Activated CD4-positive, alpha-beta memory T cell treated with anti-CD3 and anti-CD28 coated beads, Interleukin-2, amount 10 ng/mL, durations not matched to agents 7 days and 5 days (primary cell): ENCODE data around the gene IL15RA. TPM values are rescaled to one million over a fixed set of nuclear protein-coding genes. Genes with fewer than 3 reads are reported as not detected.
"Not testable (repeated sequence)": the region's sequence is repeated elsewhere in the genome, so short reads cannot be mapped to it uniquely, and the experiment has no call there.

Experiments
- CTCF ChIA-PET: fragments of 350-600 bp; sonication (Branson Sonifier 250); formaldehyde crosslinking; loops from one replicate; lab custom pipeline; 2021; ENCODE audit warnings: antibody characterized with exemption, inconsistent platforms; lab: Charles Lee
- POLR2A ChIA-PET: fragments of 350-600 bp; sonication (Branson Sonifier 250); formaldehyde crosslinking; loops from one replicate; lab custom pipeline; 2021; ENCODE audit warnings: antibody characterized with exemption; lab: Charles Lee
- DNase-seq: peaks from one replicate; pipeline ENCODE4 v3.0.0-alpha.2; 2020
- H3K27ac Mint-ChIP-seq: one replicate; pipeline ENCODE4 v1.8.0; 2021; ENCODE audit warnings: mild to moderate bottlenecking, mixed read lengths
- H3K27me3 Mint-ChIP-seq: one replicate; pipeline ENCODE4 v1.8.0; 2021; ENCODE audit warnings: mixed read lengths
- H3K36me3 Mint-ChIP-seq: one replicate; pipeline ENCODE4 v1.8.0; 2021; ENCODE audit warnings: low read depth, mixed read lengths
- H3K4me1 Mint-ChIP-seq: one replicate; pipeline ENCODE4 v1.8.0; 2021; ENCODE audit warnings: mixed read lengths
- H3K4me3 Mint-ChIP-seq: one replicate; pipeline ENCODE4 v1.8.0; 2021; ENCODE audit warnings: mild to moderate bottlenecking, mixed read lengths
- H3K9me3 Mint-ChIP-seq: one replicate; pipeline ENCODE4 v1.8.0; 2021; ENCODE audit warnings: mixed read lengths
- total RNA-seq, 2 experiments: library from RNA; stranded (reverse); gene quantifications; one replicate each; pipeline ENCODE4 v1.2.3, GENCODE V29; 2021

Gene IL15RA
- total RNA-seq, 2 experiments from 2014 or later = 22.1 to 24.5 TPM

- no peaks in the 10 kb centered on the region for H3K4me1 Mint-ChIP-seq
- no peak overlapping the region for H3K27ac Mint-ChIP-seq
- ChIA-PET CTCF (interaction anchor here (0.7 kb wide), 1 partner anchor 162 kb away, joined by 3 read pairs; no protein-coding TSS in a partner anchor), POLR2A (no interaction called here)
- H3K36me3 Mint-ChIP-seq = peaks cover 72% of the 10 kb centered on the region
- DNase-seq = no peak
- H3K27me3 Mint-ChIP-seq = no peaks in the 10 kb centered on the region
- no peaks in the 10 kb centered on the region for H3K9me3 Mint-ChIP-seq
- no peak overlapping the region for H3K4me3 Mint-ChIP-seq
These were observed 52.5 kb downstream of the IL15RA start for GRCh38 chr10:5924889-5925288.

GRCh38 chr10:5921746-5922145 lies 55.6 kb downstream of the IL15RA start:
- DNase-seq = no peak
- Mint-ChIP-seq H3K36me3 (peaks cover 67% of the 10 kb centered on the region), H3K27ac (no peak overlapping the region), H3K4me1 (no peaks in the 10 kb centered on the region), H3K27me3 (no peaks in the 10 kb centered on the region), H3K9me3 (no peaks in the 10 kb centered on the region), H3K4me3 (no peak overlapping the region)
- ChIA-PET POLR2A (no interaction called here), CTCF (no interaction called here)

- POLR2A ChIA-PET = no interaction called here
- H3K4me3 Mint-ChIP-seq = no peak overlapping the region
- no peaks in the 10 kb centered on the region for H3K4me1 Mint-ChIP-seq
- no peak overlapping the region for H3K27ac Mint-ChIP-seq
- CTCF ChIA-PET = no interaction called here
- H3K36me3 Mint-ChIP-seq = peaks cover 66% of the 10 kb centered on the region
- H3K27me3 Mint-ChIP-seq = no peaks in the 10 kb centered on the region
- H3K9me3 Mint-ChIP-seq = no peaks in the 10 kb centered on the region
- no peak for DNase-seq
These were observed 57.8 kb downstream of the IL15RA start for GRCh38 chr10:5919568-5919967.

GRCh38 chr10:5918763-5919162 lies 58.6 kb downstream of the IL15RA start:
- POLR2A ChIA-PET = no interaction called here

GRCh38 chr10:5917305-5917704 lies 60.0 kb downstream of the IL15RA start:
- POLR2A ChIA-PET = no interaction called here

More at GRCh38 chr10:5918763-5919162, 58.6 kb downstream of the IL15RA start:
- Mint-ChIP-seq H3K9me3 (no peaks in the 10 kb centered on the region), H3K4me1 (no peaks in the 10 kb centered on the region), H3K4me3 (no peak overlapping the region), H3K27me3 (no peaks in the 10 kb centered on the region), H3K27ac (no peak overlapping the region), H3K36me3 (peaks cover 64% of the 10 kb centered on the region)
- CTCF ChIA-PET = no interaction called here
- DNase-seq = no peak

GRCh38 chr10:5915451-5915850 lies 61.9 kb downstream of the IL15RA start:
- H3K27me3 Mint-ChIP-seq = no peaks in the 10 kb centered on the region
- no peaks in the 10 kb centered on the region for H3K4me1 Mint-ChIP-seq
- POLR2A ChIA-PET = no interaction called here
- H3K27ac Mint-ChIP-seq = no peak overlapping the region
- H3K36me3 Mint-ChIP-seq = peaks cover 57% of the 10 kb centered on the region
- DNase-seq = no peak
- H3K9me3 Mint-ChIP-seq = no peaks in the 10 kb centered on the region
- CTCF ChIA-PET = no interaction called here
- H3K4me3 Mint-ChIP-seq = no peak overlapping the region

More at GRCh38 chr10:5917305-5917704, 60.0 kb downstream of the IL15RA start:
- Mint-ChIP-seq H3K36me3 (peaks cover 56% of the 10 kb centered on the region), H3K4me3 (no peak overlapping the region), H3K4me1 (no peaks in the 10 kb centered on the region), H3K27ac (no peak overlapping the region), H3K27me3 (no peaks in the 10 kb centered on the region), H3K9me3 (no peaks in the 10 kb centered on the region)
- CTCF ChIA-PET = no interaction called here
- no peak for DNase-seq

DNA sequence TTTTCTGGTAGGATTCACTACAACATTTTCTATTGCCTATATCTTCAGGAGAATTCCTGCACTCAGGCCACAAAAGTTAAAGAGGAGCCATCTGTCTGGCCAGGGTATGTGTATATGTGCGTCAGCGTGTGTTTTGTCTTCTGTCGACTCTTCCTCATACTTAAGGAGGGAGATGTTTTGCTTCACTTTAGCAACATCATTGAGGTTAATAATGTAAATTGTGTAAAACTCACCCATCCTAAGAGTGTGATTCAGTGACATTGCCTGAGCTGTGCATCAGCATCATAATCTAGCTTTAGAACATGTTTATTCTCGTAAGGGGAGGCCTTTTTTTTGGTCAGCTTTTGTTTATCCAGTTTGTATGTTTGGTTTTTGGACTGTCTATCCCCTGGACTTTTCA lies 63.6 kb downstream of the IL15RA start:
- Mint-ChIP-seq H3K4me3 (no peak overlapping the region), H3K4me1 (no peaks in the 10 kb centered on the region), H3K27me3 (no peaks in the 10 kb centered on the region), H3K27ac (no peak overlapping the region), H3K36me3 (peaks cover 56% of the 10 kb centered on the region), H3K9me3 (no peaks in the 10 kb centered on the region)
- ChIA-PET POLR2A (no interaction called here), CTCF (no interaction called here)
- DNase-seq = no peak

GRCh38 chr10:5911670-5912069 lies 65.7 kb downstream of the IL15RA start:
- Mint-ChIP-seq H3K4me1 (peaks cover 4% of the 10 kb centered on the region), H3K27me3 (no peaks in the 10 kb centered on the region), H3K9me3 (no peaks in the 10 kb centered on the region), H3K36me3 (peaks cover 56% of the 10 kb centered on the region), H3K27ac (no peak overlapping the region), H3K4me3 (no peak overlapping the region)
- ChIA-PET CTCF (interaction anchor here (0.7 kb wide), 1 partner anchor 289 kb away, joined by 3 read pairs; no protein-coding TSS in a partner anchor), POLR2A (no interaction called here)
- DNase-seq = no peak

- no peak for DNase-seq
- Mint-ChIP-seq H3K9me3 (no peaks in the 10 kb centered on the region), H3K36me3 (peaks cover 56% of the 10 kb centered on the region), H3K4me1 (peaks cover 14% of the 10 kb centered on the region), H3K27me3 (no peaks in the 10 kb centered on the region), H3K27ac (no peak overlapping the region), H3K4me3 (no peak overlapping the region)
- POLR2A ChIA-PET = no interaction called here
- CTCF ChIA-PET = no interaction called here
These were observed 66.8 kb downstream of the IL15RA start for GRCh38 chr10:5910323-5911100.

GRCh38 chr10:5908676-5909075 lies 68.7 kb downstream of the IL15RA start:
- DNase-seq, H3K27ac Mint-ChIP-seq, H3K27me3 Mint-ChIP-seq, POLR2A ChIA-PET, H3K9me3 Mint-ChIP-seq, H3K4me3 Mint-ChIP-seq: not testable (repeated sequence)
- peaks cover 56% of the 10 kb centered on the region for H3K36me3 Mint-ChIP-seq
- CTCF ChIA-PET = interaction anchor here (0.9 kb wide), 1 partner anchor 69 kb away, joined by 3 read pairs; no protein-coding TSS in a partner anchor
- H3K4me1 Mint-ChIP-seq = peaks cover 23% of the 10 kb centered on the region

DNA sequence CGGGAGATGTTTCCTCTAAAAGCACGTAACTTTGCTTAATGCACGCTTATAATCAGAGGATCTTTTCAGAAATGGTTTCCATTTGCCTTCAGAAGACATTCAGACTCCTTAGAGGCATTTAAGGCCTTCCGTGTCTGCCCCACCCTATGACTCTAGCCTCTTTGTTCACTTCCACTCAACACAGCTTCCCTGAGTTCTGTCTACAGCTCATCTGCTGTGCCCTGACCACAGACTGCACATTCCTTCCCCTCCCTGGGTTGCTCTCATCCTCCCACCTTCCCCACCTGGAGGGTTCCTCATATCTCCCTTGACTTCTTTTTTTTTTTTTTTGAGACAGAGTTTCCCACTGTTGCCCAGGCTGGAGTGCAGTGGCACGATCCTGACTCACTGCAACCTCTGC lies 70.7 kb downstream of the IL15RA start:
- no peak overlapping the region for H3K27ac Mint-ChIP-seq
- DNase-seq = no peak
- ChIA-PET CTCF (no interaction called here), POLR2A (no interaction called here)
- peaks cover 25% of the 10 kb centered on the region for H3K4me1 Mint-ChIP-seq
- peaks cover 61% of the 10 kb centered on the region for H3K36me3 Mint-ChIP-seq
- no peak overlapping the region for H3K4me3 Mint-ChIP-seq
- no peaks in the 10 kb centered on the region for H3K27me3 Mint-ChIP-seq
- peaks cover 5% of the 10 kb centered on the region for H3K9me3 Mint-ChIP-seq

DNA sequence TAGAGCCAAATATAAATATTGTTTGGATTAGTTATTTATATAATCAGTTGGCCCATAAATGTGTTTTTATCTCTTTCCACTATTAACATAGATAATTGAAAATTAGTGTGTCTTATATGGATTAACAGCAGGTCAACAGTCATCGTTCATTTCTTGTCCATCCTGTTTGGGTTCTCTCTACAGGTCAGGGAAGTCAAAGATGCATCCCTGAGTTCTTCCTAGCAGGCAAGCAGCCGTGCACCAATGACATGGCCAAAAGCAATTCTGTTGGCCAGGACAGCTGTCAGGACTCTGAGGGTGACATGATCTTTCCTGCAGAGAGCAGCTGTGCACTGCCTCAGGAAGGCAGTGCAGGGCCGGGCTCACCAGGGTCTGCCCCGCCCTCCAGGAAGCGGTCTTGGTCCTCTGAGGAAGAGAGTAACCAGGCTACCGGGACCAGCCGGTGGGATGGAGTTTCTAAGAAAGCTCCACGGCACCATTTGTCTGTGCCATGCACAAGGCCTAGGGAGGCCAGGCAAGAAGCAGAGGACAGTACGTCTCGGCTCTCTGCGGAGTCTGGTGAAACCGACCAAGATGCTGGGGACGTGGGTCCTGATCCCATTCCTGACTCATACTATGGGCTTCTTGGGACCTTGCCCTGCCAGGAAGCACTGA lies 71.4 kb downstream of the IL15RA start:
- Mint-ChIP-seq H3K27ac (no peak overlapping the region), H3K27me3 (no peaks in the 10 kb centered on the region), H3K4me1 (peaks cover 25% of the 10 kb centered on the region), H3K4me3 (no peak overlapping the region), H3K9me3 (peaks cover 5% of the 10 kb centered on the region), H3K36me3 (peaks cover 56% of the 10 kb centered on the region)
- POLR2A ChIA-PET = no interaction called here
- DNase-seq = no peak
- CTCF ChIA-PET = no interaction called here

- Mint-ChIP-seq H3K4me1 (peaks cover 25% of the 10 kb centered on the region), H3K27ac (peak overlapping the region; percentile 73), H3K4me3 (no peak overlapping the region), H3K27me3 (no peaks in the 10 kb centered on the region), H3K36me3 (peaks cover 52% of the 10 kb centered on the region), H3K9me3 (peaks cover 5% of the 10 kb centered on the region)
- ChIA-PET CTCF (no interaction called here), POLR2A (interaction anchor here (0.8 to 1.9 kb wide), 2 partner anchors 14 to 63 kb away, joined by 3 to 7 read pairs; partner anchors contain the start of genes ANKRD16 and FBH1)
- DNase-seq = no peak
These were observed 73.1 kb downstream of the IL15RA start for GRCh38 chr10:5904227-5904626.
